ENCODE data around the gene DCP2.

DCP2 gene

DNA sequence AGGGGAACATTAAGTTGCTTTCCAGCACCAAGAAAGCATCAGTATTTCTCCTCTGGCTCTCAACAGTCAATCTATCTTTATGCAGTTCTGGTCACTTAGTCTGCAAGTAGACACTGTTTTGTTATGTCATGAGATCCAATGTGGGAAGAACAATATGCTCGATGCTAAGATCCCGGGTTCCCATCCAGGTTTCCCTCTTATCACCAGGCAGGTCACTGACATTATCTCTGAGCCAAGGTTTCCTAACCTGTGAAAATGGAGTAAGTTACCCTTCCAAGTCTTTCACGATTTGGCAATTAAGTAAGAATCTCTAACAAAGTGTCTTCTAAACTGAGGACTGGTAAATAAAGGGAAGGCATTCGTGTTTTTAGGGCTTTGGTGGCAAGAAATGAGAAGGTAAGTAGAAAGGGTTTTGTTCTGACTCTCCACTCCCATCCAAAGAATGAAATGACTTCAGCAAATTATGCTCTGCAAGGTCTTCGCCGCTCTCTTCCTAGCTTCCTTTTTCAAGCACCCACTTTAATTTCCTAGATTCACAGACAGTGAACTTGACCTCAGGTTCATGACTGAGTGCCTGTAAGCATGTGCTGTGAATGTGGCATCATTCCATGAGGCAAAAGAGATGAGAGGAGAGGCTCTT, 86.4 kb downstream of the DCP2 start:
- no peak for DNase-seq (ENCODE audit: extremely low read depth in 1 of 2, low read depth in 1 of 2)

DNA sequence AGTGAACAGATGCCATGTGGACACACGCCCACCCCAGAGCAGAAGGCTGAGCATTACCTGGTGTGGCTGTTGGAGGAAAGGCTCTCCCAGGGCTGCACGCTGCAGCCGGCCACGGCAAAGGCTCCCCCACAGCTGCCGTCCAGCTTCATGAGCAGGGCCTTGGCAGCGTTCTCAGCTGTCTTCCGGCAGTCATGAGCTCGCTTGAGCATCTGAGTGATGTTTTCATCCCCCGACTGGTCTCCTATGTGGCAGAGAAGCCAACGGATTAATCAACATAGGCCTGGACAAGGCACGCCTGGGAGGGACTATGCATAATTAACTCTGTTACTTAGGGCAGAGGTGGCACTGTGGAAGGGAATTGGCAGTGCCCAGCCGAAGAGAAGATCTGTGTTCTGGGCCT, 87.3 kb downstream of the DCP2 start:
- DNase-seq (ENCODE audit: extremely low read depth in 1 of 2, low read depth in 1 of 2): no peak

DNA sequence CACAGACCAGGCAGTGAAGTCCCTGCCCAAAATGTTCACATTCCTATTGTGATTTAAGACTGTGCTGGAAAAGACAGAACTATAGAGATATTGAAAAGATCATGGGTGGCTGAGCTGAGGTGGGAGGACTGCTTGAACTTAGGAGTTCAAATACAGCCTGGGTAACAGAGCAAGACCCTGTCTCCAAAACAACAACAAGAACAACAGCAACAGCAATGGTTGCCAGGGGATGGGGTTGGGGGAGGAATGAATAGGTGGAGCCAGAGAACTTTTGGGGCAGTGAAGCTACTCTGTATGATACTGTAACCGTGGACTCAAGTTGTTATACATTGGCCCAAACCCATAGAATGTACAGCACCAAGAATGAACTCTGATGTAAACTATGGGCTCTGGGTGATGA, 88.2 kb downstream of the DCP2 start:
- DNase-seq (ENCODE audit: extremely low read depth in 1 of 2, low read depth in 1 of 2): no peak

DNA sequence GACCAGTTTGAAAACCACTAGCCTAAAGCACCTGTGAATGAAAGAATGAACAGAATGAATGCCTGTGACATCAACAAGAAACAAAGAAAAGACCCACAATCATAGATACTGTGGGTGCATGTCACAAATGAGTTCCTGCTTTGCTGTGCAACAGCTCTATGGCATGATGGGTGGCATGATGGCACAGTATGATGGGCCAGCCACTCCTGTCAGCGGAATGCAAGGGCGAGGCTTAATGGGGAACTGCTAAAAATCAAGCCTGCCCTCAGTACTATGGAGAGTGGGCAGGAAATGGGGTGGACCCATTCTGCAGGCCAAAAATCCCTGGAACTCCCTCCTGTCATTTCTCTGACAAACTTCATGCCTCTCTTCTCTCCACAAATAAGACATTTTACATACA, 89.0 kb downstream of the DCP2 start:
- DNase-seq (ENCODE audit: extremely low read depth in 1 of 2, low read depth in 1 of 2): no peak

DNA sequence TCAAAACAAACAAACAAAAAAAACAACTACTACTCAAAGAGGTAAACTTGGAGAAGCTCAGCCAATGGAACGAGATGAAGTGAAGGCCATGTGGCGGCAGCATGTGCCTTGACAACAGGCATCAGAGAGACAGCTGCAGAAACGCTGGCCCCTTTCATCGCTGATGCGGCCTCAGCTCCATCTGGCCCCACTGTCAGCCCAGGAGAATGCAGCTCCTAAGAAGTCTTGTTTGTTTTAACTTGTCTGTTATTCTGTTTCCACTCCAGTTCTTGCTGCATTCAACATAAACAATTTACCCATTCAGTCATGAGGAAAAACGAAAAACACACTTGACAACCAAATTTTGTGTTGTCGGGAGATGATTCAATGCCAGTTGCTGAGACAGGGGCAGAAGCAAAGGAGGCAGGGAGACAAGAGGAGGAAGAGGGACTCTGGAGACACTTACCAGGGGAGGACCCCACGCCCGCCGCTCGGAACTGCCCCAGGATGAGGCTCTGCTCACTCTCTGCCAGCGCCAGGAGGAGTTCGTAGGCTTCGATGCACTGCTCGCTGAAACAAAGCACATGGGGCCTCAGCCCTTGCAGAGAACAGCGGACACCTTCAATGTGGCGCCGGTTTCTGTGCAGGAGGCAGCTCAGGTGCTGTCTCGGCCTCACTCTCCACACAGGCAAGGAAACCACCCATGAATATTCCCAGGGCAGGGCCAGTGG, 91.2 kb downstream of the DCP2 start:
- DNase-seq (ENCODE audit: extremely low read depth in 1 of 2, low read depth in 1 of 2): no peak

DNA sequence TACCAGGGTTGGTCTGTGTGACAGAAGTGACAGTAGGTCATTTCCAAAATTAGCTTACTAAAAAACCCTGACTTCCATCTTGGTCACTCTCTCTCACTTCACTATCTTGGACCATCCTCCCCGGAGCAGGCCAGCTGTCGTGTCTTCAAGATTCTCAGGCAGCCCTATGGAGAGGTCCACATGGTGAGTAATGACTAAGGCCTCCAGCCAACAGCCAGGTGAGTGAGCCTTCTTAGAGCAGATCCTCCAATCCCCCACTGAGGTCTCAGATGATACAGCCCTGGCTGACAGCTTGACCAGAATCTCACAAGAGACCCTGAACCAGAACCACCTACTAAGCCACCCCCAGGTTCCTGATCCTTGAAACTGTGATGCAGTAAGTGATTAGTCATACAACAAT, 92.0 kb downstream of the DCP2 start:
- no peak for DNase-seq (ENCODE audit: extremely low read depth in 1 of 2, low read depth in 1 of 2)
